ENCODE data around the gene PAPSS2.

DNA sequence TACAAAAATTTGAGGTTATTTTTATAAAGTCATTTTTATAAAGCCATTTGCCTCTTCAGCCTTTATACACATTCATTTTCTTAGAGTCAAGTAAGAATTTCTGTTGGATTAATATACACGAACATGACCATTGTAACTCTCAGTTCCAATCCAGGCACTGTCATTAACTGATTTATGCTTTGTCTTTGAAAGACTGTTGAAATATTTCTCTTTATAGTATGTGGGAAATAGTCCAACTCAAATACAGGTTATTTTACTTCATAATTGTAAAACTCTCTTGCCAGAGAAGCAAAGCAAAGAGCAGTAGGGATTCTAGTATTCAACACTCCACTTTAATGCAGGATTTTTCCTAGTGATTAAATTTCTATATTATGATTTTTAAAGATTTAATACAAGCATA lies 36.5 kb upstream of the PAPSS2 start:
- TF ChIP-seq, protein P1, sequence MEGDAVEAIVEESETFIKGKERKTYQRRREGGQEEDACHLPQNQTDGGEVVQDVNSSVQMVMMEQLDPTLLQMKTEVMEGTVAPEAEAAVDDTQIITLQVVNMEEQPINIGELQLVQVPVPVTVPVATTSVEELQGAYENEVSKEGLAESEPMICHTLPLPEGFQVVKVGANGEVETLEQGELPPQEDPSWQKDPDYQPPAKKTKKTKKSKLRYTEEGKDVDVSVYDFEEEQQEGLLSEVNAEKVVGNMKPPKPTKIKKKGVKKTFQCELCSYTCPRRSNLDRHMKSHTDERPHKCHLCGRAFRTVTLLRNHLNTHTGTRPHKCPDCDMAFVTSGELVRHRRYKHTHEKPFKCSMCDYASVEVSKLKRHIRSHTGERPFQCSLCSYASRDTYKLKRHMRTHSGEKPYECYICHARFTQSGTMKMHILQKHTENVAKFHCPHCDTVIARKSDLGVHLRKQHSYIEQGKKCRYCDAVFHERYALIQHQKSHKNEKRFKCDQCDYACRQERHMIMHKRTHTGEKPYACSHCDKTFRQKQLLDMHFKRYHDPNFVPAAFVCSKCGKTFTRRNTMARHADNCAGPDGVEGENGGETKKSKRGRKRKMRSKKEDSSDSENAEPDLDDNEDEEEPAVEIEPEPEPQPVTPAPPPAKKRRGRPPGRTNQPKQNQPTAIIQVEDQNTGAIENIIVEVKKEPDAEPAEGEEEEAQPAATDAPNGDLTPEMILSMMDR (conservative IDR thresholded peaks at IDR 0.05; ENCODE audit: low read length), result no peak
- TF ChIP-seq EZH2phosphoT487 (IDR thresholded peaks at IDR 0.05; ENCODE audit: borderline replicate concordance, low read depth, low read length), result no peak
